Breast epithelium (tissue), 4 donors: ENCODE data around the gene G6PC3. TPM values are rescaled to one million over a fixed set of nuclear protein-coding genes. Genes with fewer than 3 reads are reported as not detected.
A peak's percentile ranks its signal among the peaks of the same experiment; 100 is the strongest.
"Not testable (repeated sequence)": the region's sequence is repeated elsewhere in the genome, so short reads cannot be mapped to it uniquely, and the experiment has no call there.

Experiments
- DNase-seq, 2 donors: peaks; one replicate each; pipeline ENCODE4 v3.0.0-alpha.2; 2019; ENCODE audit warnings: low spot score in 2 of 2
- H3K27ac ChIP-seq, 2 donors: fragments of 200-600 bp; sonication (generic) in 1 of 2; one replicate each; pipeline ENCODE4 v1.5.1; 2016 to 2019; ENCODE audit warnings: mild to moderate bottlenecking in 1 of 2
- H3K27me3 ChIP-seq, 2 donors: fragments of 200-600 bp; sonication (generic) in 1 of 2; one replicate each; pipeline versions ENCODE4 v1.5.1 to v1.6.0; 2017 to 2019; ENCODE audit warnings: control low read depth in 1 of 2, mild to moderate bottlenecking in 1 of 2
- H3K36me3 ChIP-seq: fragments of 200-600 bp; one replicate; pipeline ENCODE4 v1.5.1; 2019
- H3K4me1 ChIP-seq, 2 donors: fragments of 200-600 bp; sonication (generic); one replicate each; pipeline ENCODE4 v1.5.1; 2016 to 2019; ENCODE audit warnings: control low read depth in 1 of 2
- H3K4me3 ChIP-seq, 3 donors: fragments of 200-600 bp; sonication (generic); 1 replicate in 2 of 3; 2 replicates in 1 of 3; pipeline ENCODE4 v1.5.1; 2016 to 2019; ENCODE audit warnings: mild to moderate bottlenecking in 3 of 3, moderate library complexity in 2 of 3
- H3K9me3 ChIP-seq, 2 donors: fragments of 200-600 bp; sonication (generic) in 1 of 2; one replicate each; pipeline ENCODE4 v1.5.1; 2016 to 2019; ENCODE audit warnings: control low read depth in 1 of 2
- CTCF ChIP-seq, 3 donors: fragments of 450-650 bp; IDR thresholded peaks; one replicate each; pipeline ENCODE4 v1.5.1; 2016 to 2017; ENCODE audit warnings: antibody characterized with exemption in 3 of 3, mild to moderate bottlenecking in 3 of 3, moderate library complexity in 3 of 3
- POLR2A ChIP-seq: fragments of 450-650 bp; IDR thresholded peaks from one replicate; pipeline ENCODE4 v1.6.1; 2016; ENCODE audit warnings: antibody characterized with exemption, mild to moderate bottlenecking, moderate library complexity
- POLR2AphosphoS5 ChIP-seq, 3 donors: sonication (generic); formaldehyde crosslinking; IDR thresholded peaks; one replicate each; pipeline ENCODE4 v1.6.1; 2017; ENCODE audit warnings: antibody characterized with exemption in 3 of 3
- intact Hi-C: fragments of 100-400 bp; cut with DNase I; formaldehyde crosslinking; loops from one replicate; pipeline ENCODE4 v1.15.1; 2023; ENCODE audit warnings: low total_unique reads
- total RNA-seq, 3 donors: library from RNA; depleted of rRNA; stranded (reverse); fragments of >200 nt; gene quantifications; one replicate each; pipeline ENCODE4 v1.1.0, GENCODE V29; 2016

G6PC3 gene
- 10 to 100 TPM; 34.7 to 39.8 (median 35.4) TPM for total RNA-seq

- H3K9me3 ChIP-seq, result no peaks in the 10 kb centered on the region
- H3K27me3 ChIP-seq, result no peaks in the 10 kb centered on the region
- peaks cover 4 to 5% of the 10 kb centered on the region in 2 donors for H3K4me1 ChIP-seq
- peak within 1 kb of the TSS; percentile 55 to 72 (median 56) for H3K4me3 ChIP-seq
- intact Hi-C loops, result no loop called here
- DNase-seq, result peak; percentile 92 to 93
- TF ChIP-seq CTCF (IDR thresholded peaks at IDR 0.05), result no peak
- peak; percentile 46 for TF ChIP-seq POLR2A
- peak; percentile 91 to 93 (median 92) for TF ChIP-seq POLR2AphosphoS5 (IDR thresholded peaks at IDR 0.05)
- H3K27ac ChIP-seq, result peak within 1 kb of the TSS; percentile 71 to 91
- no peaks in the 10 kb centered on the region for H3K36me3 ChIP-seq
Measured at GRCh38 chr17:44070455-44071197, at the start of gene G6PC3. Gene G6PC3, plus strand, starts transcription at chr17:44070735. Its CDS starts 231 bp downstream, at chr17:44070966.

- H3K27me3 ChIP-seq, intact Hi-C loops, DNase-seq, H3K9me3 ChIP-seq, H3K4me1 ChIP-seq, H3K36me3 ChIP-seq, H3K27ac ChIP-seq: not testable (repeated sequence)
- H3K4me3 ChIP-seq, result peak overlapping the region in 2 of 3 donors; percentile 0 to 41
Measured at GRCh38 chr17:44021227-44021626, 49.3 kb upstream of the G6PC3 start.

GRCh38 chr17:44022246-44022645 lies 48.3 kb upstream of the G6PC3 start:
- peak overlapping the region in 1 of 3 donors; percentile 32 for H3K4me3 ChIP-seq
- no peak for TF ChIP-seq CTCF (IDR thresholded peaks at IDR 0.05)
- no peak for TF ChIP-seq POLR2AphosphoS5 (IDR thresholded peaks at IDR 0.05)
- TF ChIP-seq POLR2A, result no peak
- no peaks in the 10 kb centered on the region for H3K4me1 ChIP-seq
- H3K27ac ChIP-seq, result no peak overlapping the region
- no peaks in the 10 kb centered on the region for H3K36me3 ChIP-seq
- intact Hi-C loops, result no loop called here
- H3K9me3 ChIP-seq, result no peaks in the 10 kb centered on the region
- H3K27me3 ChIP-seq, result no peaks in the 10 kb centered on the region
- DNase-seq, result no peak

GRCh38 chr17:44023545-44024270 lies 46.8 kb upstream of the G6PC3 start:
- TF ChIP-seq CTCF (IDR thresholded peaks at IDR 0.05) (no peak), POLR2AphosphoS5 (IDR thresholded peaks at IDR 0.05) (no peak), POLR2A (no peak)
- Histone ChIP-seq H3K4me3 (peak overlapping the region in 1 of 3 donors; percentile 22), H3K27ac (peak overlapping the region in 1 of 2 donors; percentile 38), H3K9me3 (no peaks in the 10 kb centered on the region), H3K4me1 (no peaks in the 10 kb centered on the region), H3K36me3 (no peaks in the 10 kb centered on the region), H3K27me3 (no peaks in the 10 kb centered on the region)
- intact Hi-C loops, result no loop called here
- no peak for DNase-seq

- H3K4me3 ChIP-seq, result no peak overlapping the region
- H3K27ac ChIP-seq, result peak overlapping the region in 1 of 2 donors; percentile 38
- intact Hi-C loops, result no loop called here
- no peaks in the 10 kb centered on the region for H3K9me3 ChIP-seq
- H3K4me1 ChIP-seq, result no peaks in the 10 kb centered on the region
- no peaks in the 10 kb centered on the region for H3K27me3 ChIP-seq
- DNase-seq, result no peak
- TF ChIP-seq POLR2A, result no peak
- TF ChIP-seq POLR2AphosphoS5 (IDR thresholded peaks at IDR 0.05), result no peak
- TF ChIP-seq CTCF (IDR thresholded peaks at IDR 0.05), result no peak
- no peaks in the 10 kb centered on the region for H3K36me3 ChIP-seq
Measured at GRCh38 chr17:44024271-44024663, 46.3 kb upstream of the G6PC3 start.
